T follicular helper cell (primary cell): ENCODE results near the gene PIGQ.

Experiments used
- DNase-seq: peaks from one replicate; pipeline ENCODE4 v3.0.0-alpha.2; 2020; ENCODE audit warnings: low read depth
- total RNA-seq, 2 experiments: gene quantifications; one replicate each; lab custom pipeline; 2026; lab: John Stamatoyannopoulos, UW

PIGQ gene
- total RNA-seq, result 21.1 to 34.0 reads per million in 2 experiments

GRCh38 chr16:569445-570254 is at the start of gene PIGQ:
TSS of gene PIGQ (plus strand) at chr16:569968. CDS start at chr16:574075, 4,107 bp downstream.
- peak; percentile 46 for DNase-seq

DNA sequence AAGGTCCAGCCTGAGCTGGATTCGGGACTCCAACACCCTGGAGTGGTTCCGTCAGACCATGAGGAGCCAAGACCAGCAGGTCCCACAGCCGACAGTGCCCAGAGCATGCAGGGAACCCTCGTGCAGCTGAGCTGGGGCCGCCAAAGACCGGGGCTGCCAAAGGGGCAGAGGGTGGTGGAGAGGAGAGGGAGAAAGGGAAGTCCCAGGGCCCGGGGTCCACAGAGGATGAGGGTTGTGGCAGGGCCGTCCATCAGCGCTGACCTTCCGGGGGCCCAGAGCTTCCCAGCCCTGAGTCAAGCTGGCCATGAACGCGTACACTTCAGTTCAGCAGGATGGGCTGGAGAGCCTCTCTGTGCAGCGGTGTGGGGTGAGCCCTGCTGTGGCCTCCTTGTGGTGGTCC is 48.9 kb upstream of the PIGQ start:
- DNase-seq, result no peak

- no peak for DNase-seq
These were observed 48.2 kb upstream of the PIGQ start for GRCh38 chr16:521381-522210.

DNA sequence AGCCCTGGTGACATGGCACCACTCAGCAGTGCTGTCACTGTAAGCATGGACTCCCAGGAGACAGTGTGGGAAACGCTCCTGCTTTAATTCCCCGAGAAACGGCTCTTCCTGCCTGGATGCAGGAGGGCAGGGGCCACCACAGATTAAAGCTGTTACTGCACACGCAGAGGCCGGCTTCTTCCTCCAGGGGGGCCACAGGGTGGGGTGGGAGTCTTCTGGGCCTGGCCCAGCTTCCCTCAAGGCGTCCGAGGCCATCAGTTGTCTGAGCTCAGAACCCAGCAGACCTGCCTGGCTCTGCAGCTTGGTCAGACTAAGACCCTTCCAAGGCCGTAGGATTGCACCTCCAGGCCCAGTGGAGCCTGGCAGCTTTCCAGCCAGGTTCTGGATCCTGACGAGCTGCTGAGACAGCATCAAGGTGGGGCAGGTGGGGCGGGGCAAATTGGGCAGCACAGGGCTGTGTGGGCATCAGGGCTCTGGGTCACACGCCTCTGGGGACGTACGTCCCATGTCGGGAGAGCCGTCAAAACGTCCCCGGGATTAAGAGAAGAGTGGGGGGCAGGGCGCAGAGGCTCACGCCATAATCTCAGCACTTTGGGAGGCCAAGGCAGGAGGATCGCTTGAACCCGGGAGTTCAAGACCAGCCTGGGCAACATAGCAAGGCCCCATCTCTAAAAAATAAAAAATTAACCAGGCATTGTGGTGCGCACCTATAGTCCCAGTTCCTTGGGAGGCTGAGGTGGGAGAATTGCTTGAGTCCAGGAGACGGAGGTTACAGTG is 47.3 kb upstream of the PIGQ start:
- no peak for DNase-seq

DNA sequence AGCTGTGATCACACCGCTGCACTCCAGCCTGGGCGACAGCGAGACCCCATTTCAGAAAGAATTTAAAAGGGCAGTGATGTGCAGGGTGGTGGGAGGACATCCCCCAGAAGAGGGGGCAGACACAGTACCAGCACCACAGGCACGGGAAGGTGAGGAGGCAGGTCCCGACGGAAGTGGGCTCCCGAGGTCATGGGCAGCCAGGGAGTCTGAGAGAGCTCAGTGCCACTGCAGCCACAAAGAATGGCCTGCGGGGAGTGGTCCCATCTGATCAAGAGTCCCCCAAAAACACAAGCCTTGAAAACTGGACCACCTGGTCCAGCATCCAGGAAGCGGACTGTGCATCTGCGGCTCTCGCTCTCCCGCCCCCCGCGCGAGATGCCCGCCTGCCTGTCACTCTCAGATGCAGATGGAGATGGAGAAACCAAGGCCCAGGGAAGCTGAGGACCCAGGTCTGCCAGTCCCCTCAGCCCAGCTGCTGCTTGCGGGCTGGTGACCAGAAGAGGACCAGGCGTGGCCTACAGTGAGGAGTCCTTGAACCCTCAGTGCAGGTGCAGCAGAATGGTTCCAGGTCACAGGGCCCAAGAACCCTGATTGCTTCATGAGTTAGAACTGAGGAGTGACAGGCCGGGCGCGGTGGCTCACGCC is 46.5 kb upstream of the PIGQ start:
- DNase-seq, result no peak

- DNase-seq, result no peak
These were observed 45.3 kb upstream of the PIGQ start for GRCh38 chr16:524274-525040.

- no peak for DNase-seq
These were observed 44.6 kb upstream of the PIGQ start for GRCh38 chr16:525123-525519.

GRCh38 chr16:525520-526180 is 44.1 kb upstream of the PIGQ start:
- no peak for DNase-seq

DNA sequence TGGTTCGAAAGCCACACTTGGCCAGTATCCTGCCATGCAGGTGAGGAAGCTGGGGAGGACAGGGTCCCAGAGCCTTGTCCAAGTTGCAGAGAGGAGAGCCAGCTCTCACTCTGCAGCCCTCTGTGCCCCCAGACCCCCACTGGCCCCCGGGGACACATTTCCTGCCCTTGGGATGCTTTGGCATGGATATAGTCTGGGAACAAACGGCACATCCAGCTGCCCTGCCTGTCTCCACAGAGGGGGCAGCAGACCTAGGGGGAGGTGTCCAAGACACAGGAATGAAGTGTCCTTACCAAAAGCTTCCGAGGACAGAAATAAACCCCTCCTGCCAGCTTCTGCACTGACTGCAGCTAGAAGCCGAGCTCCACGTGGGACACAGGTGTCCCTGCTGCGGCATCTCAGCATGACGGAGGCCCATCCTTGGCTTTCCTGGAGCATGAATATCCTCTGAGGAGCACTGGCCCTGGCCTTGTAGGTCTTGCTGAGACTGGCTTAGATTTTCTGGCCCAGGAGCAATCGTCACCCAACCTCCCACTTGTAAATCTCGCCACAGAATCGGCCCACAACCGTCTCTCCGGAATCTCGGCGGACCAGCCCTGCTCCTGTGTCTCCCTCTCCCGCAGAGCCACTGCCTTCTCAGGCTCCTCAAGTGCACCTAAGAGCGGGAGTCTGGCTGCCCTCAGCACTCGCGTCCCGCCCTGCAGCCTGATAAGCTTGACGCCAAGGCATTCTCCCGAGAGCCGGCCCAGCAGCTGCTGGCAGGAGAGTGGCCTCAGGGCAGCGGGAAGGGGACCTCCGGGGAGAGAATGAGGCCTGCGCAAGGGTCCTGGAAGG is 43.4 kb upstream of the PIGQ start:
- no peak for DNase-seq

GRCh38 chr16:527015-527903 is 42.5 kb upstream of the PIGQ start, which contains the start of gene CAPN15:
TSS of gene CAPN15 (plus strand) at chr16:527712. CDS start at chr16:546839, 19,127 bp downstream.
- DNase-seq, result peak; percentile 72

DNA sequence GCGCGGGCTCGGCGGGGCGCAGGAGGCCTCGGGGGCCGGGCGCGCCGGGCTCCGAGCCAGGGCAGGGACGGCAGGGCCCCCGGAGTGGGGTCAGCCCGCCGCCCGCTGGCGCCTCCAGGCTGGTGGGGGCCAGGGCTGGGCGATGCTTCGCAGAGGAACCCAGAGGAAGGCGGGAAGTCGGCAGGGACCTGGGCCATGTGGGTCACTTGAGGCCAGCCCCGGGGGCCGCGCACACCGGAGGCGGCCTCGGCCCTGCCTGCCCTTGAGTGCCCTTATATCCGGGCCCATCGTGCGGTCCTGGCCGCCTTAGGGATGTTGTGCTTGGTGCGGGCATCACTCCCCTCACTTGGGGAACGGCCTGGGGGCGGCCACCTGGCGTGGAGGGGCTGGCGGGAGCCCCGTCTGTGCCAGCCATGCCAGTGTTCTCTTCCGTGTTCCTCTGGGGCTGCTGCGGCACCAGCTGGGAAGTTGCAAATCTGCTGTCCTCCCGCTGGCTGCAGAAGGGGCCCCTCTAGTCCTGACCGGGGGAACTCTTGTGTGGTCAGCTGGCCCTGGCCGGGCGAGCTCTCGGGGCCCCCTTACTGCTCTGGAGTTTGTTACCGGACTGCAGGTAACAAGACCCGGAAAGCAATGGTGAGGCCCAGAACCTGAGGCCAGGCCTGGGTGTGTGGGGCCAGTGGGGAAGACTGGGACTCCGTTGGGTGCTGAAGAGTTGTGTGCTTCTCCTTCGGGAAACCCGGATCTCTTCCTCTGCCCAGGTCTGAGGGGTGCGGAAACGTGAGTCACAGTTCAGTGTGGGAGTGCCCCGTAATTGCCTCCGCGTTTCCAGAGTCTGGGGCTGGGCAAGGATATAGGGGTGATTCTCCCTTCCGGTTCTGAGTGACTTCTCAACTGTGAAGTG is 41.4 kb upstream of the PIGQ start:
- DNase-seq, result no peak

GRCh38 chr16:529012-529575 is 40.7 kb upstream of the PIGQ start:
- no peak for DNase-seq

GRCh38 chr16:530111-530817 is 39.5 kb upstream of the PIGQ start:
- no peak for DNase-seq

DNA sequence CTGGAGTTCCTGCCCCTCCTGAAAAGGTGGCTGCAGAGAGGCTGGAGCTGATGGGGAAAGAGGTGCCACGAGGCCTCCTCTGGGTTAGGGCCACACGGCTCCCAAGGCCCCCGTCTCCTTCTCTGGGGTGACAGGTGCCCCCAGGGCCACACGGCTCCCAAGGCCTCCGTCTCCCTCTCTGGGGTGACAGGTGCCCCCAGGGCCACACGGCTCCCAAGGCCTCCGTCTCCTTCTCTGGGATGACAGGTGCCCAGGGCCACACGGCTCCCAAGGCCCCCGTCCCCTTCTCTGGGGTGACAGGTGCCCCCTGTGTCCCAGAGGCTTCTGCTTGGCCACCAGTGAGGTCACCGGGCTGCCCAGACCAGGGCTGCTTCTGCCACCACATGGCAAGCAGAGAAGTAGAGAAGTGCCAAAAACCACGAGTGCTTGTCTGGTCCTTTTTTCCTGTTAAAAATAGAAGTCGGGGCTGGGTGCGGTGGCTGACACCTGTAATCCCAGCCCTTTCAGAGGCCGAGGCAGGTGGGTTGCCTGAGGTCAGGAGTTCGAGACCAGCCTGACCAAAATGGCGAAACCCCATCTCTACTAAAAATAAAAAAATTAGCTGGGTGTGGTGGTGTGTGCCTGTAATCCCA is 38.2 kb upstream of the PIGQ start:
- no peak for DNase-seq

GRCh38 chr16:533391-534123 is 36.2 kb upstream of the PIGQ start:
- no peak for DNase-seq
